Activated T-helper 1 cell treated with anti-CD3 and anti-CD28 coated beads, Interleukin-12 subunit alpha, Interleukin-12 subunit beta, Interleukin-2, Interleukin-4 antibody, amounts not matched to agents 30 ng/mL and 10 ng/mL and 1 ng/mL, durations not matched to agents 14 hours and 24 hours and 36 hours (primary cell): ENCODE results near the gene DGKZ. TPM values are rescaled to one million over a fixed set of nuclear protein-coding genes. Genes with fewer than 3 reads are reported as not detected.

Source experiments
- DNase-seq: peaks from one replicate; pipeline ENCODE4 v3.0.0; 2021; ENCODE audit warnings: low spot score
- H3K27ac Mint-ChIP-seq: one replicate; pipeline ENCODE4 v1.8.0; 2021; ENCODE audit warnings: mild to moderate bottlenecking, mixed read lengths
- H3K27me3 Mint-ChIP-seq: one replicate; pipeline ENCODE4 v1.8.0; 2022; ENCODE audit warnings: mild to moderate bottlenecking, moderate library complexity, mixed read lengths; ENCODE audit not compliant: insufficient read depth
- H3K36me3 Mint-ChIP-seq: one replicate; pipeline ENCODE4 v1.8.0; 2021; ENCODE audit warnings: low read depth, mixed read lengths
- H3K4me1 Mint-ChIP-seq: one replicate; pipeline ENCODE4 v1.8.0; 2021; ENCODE audit warnings: low read depth, mixed read lengths
- H3K4me3 Mint-ChIP-seq: one replicate; pipeline ENCODE4 v1.8.0; 2021; ENCODE audit warnings: mild to moderate bottlenecking, moderate library complexity, mixed read lengths
- H3K9me3 Mint-ChIP-seq: one replicate; pipeline ENCODE4 v1.8.0; 2021; ENCODE audit warnings: mixed read lengths
- intact Hi-C: fragments of 100-400 bp; cut with micrococcal nuclease; formaldehyde crosslinking; loops from one replicate; pipeline ENCODE4 v1.15.1; 2024
- total RNA-seq: library from RNA; stranded (reverse); gene quantifications from 2 replicates; pipeline ENCODE4 v1.2.3, GENCODE V29; 2022

DGKZ gene
- total RNA-seq, 1 donor from 2014 or later, result 101 TPM

DNA sequence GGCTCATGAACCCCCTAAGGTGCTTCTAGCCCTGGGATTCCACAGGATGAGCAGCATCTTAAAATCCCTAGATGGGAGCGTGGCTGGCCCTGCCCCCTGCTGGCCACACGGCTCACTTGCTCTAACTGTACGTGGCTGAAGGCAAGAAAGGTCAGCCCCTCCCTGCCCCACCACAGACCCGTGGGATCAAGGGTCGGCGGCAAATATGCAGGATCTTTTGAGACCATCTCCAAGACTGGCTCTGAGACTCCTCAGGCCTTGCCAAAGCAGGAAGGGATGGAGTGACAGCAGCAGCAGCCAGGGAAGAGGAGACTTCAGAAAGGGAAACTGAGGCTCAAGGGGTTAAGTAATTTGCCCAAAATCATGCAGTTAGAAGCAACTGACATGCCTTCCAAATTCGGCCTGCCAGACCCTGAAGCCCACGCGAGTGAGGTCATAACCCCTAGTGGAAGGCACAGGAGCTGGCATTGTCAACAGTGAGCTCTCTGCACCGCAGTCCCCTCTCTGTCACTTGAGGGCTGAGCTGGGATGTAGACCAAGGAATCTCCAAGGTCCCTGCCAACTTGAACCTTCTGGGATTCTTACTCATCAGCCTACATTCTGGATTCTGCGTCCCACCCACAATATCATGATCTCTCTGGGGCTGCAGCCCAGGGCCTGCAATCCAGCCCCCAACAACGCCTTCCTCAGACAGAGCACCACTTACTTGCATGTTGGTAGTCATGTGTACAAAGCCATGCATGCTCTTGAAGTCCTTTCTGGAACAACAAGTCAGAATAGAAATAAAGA lies 38.4 kb upstream of the DGKZ start:
- Mint-ChIP-seq H3K9me3 (no peaks in the 10 kb centered on the region), H3K36me3 (no peaks in the 10 kb centered on the region), H3K27me3 (peaks cover 2% of the 10 kb centered on the region), H3K4me3 (no peak overlapping the region), H3K4me1 (peaks cover 19% of the 10 kb centered on the region), H3K27ac (no peak overlapping the region)
- DNase-seq, result peak; percentile 43
- intact Hi-C loops, result loop anchor here (1.0 kb wide), 3 partner anchors 66 to 182 kb away; no protein-coding TSS in a partner anchor

DNA sequence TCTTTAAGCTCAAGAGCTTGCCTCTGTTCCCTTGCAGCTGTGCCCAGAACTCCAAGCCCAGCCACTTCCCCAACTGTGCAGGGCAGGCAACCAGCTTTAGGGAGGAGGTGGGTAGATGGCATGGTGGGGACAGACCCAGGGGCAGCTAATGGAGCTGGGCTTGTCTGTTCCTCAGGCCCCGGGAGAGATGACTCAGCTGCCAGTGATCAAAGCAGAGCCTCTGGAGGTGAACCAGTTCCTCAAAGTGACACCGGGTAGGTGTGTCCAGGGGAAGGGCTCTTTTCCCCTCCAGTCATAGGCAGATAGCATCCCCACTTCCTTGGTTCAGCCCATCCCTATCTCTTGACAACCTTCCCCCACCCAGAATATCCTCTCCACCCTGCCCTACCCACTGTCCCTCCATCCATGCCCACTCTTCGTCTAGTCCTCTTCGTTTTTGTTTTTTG lies 37.4 kb upstream of the DGKZ start:
- Mint-ChIP-seq H3K27me3 (peaks cover 2% of the 10 kb centered on the region), H3K9me3 (no peaks in the 10 kb centered on the region), H3K27ac (no peak overlapping the region), H3K4me1 (peaks cover 19% of the 10 kb centered on the region), H3K36me3 (no peaks in the 10 kb centered on the region), H3K4me3 (no peak overlapping the region)
- intact Hi-C loops, result no loop called here
- no peak for DNase-seq

- peaks cover 26% of the 10 kb centered on the region for H3K4me1 Mint-ChIP-seq
- no peak overlapping the region for H3K4me3 Mint-ChIP-seq
- no peaks in the 10 kb centered on the region for H3K9me3 Mint-ChIP-seq
- peak; percentile 54 for DNase-seq
- intact Hi-C loops, result loop anchor here (1.0 to 2.0 kb wide), 2 partner anchors 76 to 350 kb away; no protein-coding TSS in a partner anchor
- H3K27ac Mint-ChIP-seq, result no peak overlapping the region
- no peaks in the 10 kb centered on the region for H3K36me3 Mint-ChIP-seq
- no peaks in the 10 kb centered on the region for H3K27me3 Mint-ChIP-seq
These were observed 32.1 kb upstream of the DGKZ start for GRCh38 chr11:46315033-46315738.

DNA sequence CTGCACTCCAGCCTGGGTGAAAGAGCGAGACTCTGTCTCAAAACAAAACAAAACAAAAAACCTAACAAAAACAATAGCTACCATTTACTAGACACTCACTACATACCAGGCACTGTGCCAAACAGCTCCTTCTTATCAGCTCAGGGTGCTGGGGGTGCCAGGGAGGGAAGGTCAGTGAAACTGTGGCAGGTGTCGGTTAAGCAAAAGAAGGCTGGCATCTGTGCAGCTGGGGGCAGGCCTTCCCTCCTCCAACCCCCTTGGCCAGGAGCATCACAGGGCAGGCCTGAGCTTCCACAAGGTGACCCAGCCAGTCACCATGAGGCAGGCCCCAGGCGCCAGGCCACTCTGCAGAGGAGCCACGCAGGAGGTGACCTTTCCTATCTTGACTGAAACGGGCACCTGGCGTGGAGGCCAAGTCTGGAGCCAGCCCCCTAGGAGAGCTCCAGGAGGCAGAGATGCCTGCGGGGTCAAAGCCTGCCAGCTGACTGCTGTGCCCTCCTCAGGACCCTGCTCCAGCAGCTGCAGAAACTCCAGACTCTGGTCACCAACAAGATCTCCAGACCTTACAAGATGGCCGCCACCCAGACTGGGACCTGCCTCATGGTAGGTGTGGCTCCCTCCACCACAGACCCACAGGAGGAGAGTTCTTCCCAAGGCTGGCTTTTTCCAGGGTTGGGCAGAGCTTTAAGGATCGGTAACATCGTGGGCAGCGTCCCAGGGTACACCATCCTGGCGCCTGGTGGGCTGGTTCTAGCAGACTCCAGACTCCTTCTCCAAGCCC lies 31.3 kb upstream of the DGKZ start:
- Mint-ChIP-seq H3K27me3 (no peaks in the 10 kb centered on the region), H3K36me3 (no peaks in the 10 kb centered on the region), H3K4me1 (peaks cover 24% of the 10 kb centered on the region), H3K27ac (no peak overlapping the region), H3K4me3 (no peak overlapping the region), H3K9me3 (no peaks in the 10 kb centered on the region)
- intact Hi-C loops, result loop anchor here (1.0 to 2.0 kb wide), 2 partner anchors 77 to 351 kb away; no protein-coding TSS in a partner anchor
- no peak for DNase-seq

- no peak for DNase-seq
- no peaks in the 10 kb centered on the region for H3K36me3 Mint-ChIP-seq
- no peaks in the 10 kb centered on the region for H3K27me3 Mint-ChIP-seq
- intact Hi-C loops, result no loop called here
- H3K9me3 Mint-ChIP-seq, result no peaks in the 10 kb centered on the region
- H3K27ac Mint-ChIP-seq, result peak overlapping the region; percentile 84
- H3K4me3 Mint-ChIP-seq, result no peak overlapping the region
- peaks cover 24% of the 10 kb centered on the region for H3K4me1 Mint-ChIP-seq
These were observed 28.2 kb upstream of the DGKZ start for GRCh38 chr11:46319074-46319453.

DNA sequence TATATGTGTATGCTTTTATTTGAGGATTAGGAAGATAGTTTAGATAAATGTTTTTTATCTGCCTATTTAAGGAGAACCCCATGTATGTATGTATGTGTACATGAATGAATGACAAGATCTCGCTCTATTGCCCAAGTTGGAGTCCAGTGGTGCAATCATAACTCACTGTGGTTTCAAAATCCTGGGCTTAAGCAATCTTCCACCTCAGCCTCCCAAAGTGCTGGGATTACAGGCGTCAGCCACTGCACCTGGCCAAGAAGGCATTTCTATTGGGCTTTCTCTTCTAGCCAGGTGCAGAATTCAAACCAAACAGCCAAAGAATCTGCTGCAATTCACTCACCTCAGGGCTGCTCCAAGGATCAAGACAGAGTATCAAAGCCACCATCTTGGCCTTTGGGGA lies 25.5 kb upstream of the DGKZ start:
- intact Hi-C loops, result no loop called here
- DNase-seq, result no peak
- Mint-ChIP-seq H3K27ac (no peak overlapping the region), H3K9me3 (no peaks in the 10 kb centered on the region), H3K36me3 (no peaks in the 10 kb centered on the region), H3K4me3 (no peak overlapping the region), H3K27me3 (peaks cover 10% of the 10 kb centered on the region), H3K4me1 (peaks cover 19% of the 10 kb centered on the region)

GRCh38 chr11:46322759-46323158 lies 24.5 kb upstream of the DGKZ start:
- H3K9me3 Mint-ChIP-seq, result no peaks in the 10 kb centered on the region
- no peak for DNase-seq

GRCh38 chr11:46326813-46327416 lies 20.3 kb upstream of the DGKZ start:
- Mint-ChIP-seq H3K27me3 (peaks cover 53% of the 10 kb centered on the region), H3K36me3 (peaks cover 3% of the 10 kb centered on the region), H3K27ac (no peak overlapping the region), H3K4me3 (no peak overlapping the region), H3K9me3 (no peaks in the 10 kb centered on the region), H3K4me1 (peaks cover 18% of the 10 kb centered on the region)
- no peak for DNase-seq
- intact Hi-C loops, result no loop called here

More at GRCh38 chr11:46322759-46323158, 24.5 kb upstream of the DGKZ start:
- Mint-ChIP-seq H3K36me3 (no peaks in the 10 kb centered on the region), H3K4me1 (peaks cover 19% of the 10 kb centered on the region), H3K27me3 (peaks cover 16% of the 10 kb centered on the region), H3K4me3 (no peak overlapping the region), H3K27ac (no peak overlapping the region)
- intact Hi-C loops, result no loop called here

DNA sequence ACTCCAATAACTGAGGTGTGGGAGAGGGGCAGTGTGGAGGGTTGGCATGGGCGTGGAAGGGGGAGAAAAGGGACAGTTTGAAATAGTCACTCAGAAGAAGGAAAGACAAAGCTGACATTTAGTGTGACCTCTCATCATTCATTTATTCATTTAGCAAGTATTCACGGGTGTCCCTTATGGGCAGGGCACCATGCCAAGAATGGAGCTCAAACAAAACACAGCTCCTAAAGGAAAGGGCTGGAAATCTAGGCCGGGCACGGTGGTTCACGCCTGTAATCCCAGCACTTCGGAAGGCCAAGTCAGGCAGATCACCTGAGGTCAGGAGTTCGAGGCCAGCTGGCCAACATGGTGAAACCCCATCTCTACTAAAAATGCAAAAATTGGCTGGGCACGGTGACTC lies 19.4 kb upstream of the DGKZ start:
- no peak overlapping the region for H3K4me3 Mint-ChIP-seq
- H3K4me1 Mint-ChIP-seq, result peaks cover 19% of the 10 kb centered on the region
- H3K36me3 Mint-ChIP-seq, result peaks cover 3% of the 10 kb centered on the region
- peaks cover 58% of the 10 kb centered on the region for H3K27me3 Mint-ChIP-seq
- intact Hi-C loops, result no loop called here
- no peak for DNase-seq
- H3K9me3 Mint-ChIP-seq, result no peaks in the 10 kb centered on the region
- H3K27ac Mint-ChIP-seq, result no peak overlapping the region

- Mint-ChIP-seq H3K4me1 (peaks cover 19% of the 10 kb centered on the region), H3K27me3 (peaks cover 71% of the 10 kb centered on the region), H3K27ac (no peak overlapping the region), H3K4me3 (no peak overlapping the region), H3K36me3 (peaks cover 4% of the 10 kb centered on the region), H3K9me3 (no peaks in the 10 kb centered on the region)
- intact Hi-C loops, result no loop called here
- DNase-seq, result no peak
These were observed 17.1 kb upstream of the DGKZ start for GRCh38 chr11:46330154-46330553.

DNA sequence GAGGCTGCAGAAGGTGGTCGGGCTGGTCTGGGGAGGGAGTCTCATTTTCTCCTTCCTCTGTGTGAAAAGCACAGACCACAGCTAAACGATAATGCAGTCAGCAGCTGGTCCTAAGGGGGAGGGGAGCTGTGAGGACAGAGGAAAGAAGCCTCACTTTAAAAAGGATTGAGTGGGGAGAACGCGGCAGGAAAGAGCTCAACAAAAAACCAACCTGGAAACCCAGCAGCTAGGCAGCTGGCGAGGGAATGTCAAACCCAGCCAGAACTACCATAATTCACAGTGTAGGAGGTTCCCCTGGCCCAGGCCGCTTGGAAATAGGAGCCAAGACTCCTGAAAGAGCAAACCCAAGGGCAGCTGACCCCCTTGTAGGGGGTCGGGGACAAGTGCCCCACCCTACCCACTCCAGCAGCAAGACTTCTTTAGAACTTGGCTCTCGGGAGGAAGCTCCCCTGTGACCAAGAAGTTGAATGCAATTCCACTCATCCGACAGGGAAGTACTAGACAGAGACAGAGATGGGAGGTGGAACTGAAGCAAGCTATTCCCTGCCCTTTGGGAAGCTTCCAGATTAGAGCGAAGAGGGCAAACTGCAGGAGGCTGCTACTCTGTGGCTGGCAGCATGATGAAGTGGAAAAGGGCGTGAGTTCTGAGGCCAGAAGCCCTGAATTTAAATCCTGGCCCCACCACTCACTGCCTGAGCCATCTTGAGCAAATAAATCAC lies 16.5 kb upstream of the DGKZ start:
- H3K27ac Mint-ChIP-seq, result no peak overlapping the region
- peaks cover 67% of the 10 kb centered on the region for H3K27me3 Mint-ChIP-seq
- peaks cover 19% of the 10 kb centered on the region for H3K4me1 Mint-ChIP-seq
- H3K36me3 Mint-ChIP-seq, result peaks cover 4% of the 10 kb centered on the region
- DNase-seq, result no peak
- intact Hi-C loops, result loop anchor here (1.0 kb wide), 1 partner anchor 16 kb away; no protein-coding TSS in a partner anchor
- no peak overlapping the region for H3K4me3 Mint-ChIP-seq
- no peaks in the 10 kb centered on the region for H3K9me3 Mint-ChIP-seq
